K562 (cell line): ENCODE results near the gene AHCYL2. TPM values are rescaled to one million over a fixed set of nuclear protein-coding genes. Genes with fewer than 3 reads are reported as not detected.
A peak's percentile ranks its signal among the peaks of the same experiment; 100 is the strongest.

Experiments used
- CHD1 ChIP-seq: fragments of 200-600 bp; sonication (generic); IDR thresholded peaks from one replicate; pipeline ENCODE4 v1.6.1; 2012; ENCODE audit warnings: mild to moderate bottlenecking, moderate library complexity, low read length, inconsistent platforms
- CHD4 ChIP-seq: fragments of 200-600 bp; sonication (generic); IDR thresholded peaks from 3 replicates; pipeline ENCODE4 v1.6.1; 2012; ENCODE audit warnings: low read depth, mild to moderate bottlenecking, mixed read lengths, low read length, inconsistent platforms; ENCODE audit not compliant: insufficient read depth, insufficient replicate concordance, poor library complexity, severe bottlenecking
- FIP1L1 ChIP-seq: fragments of 200-400 bp; formaldehyde crosslinking; IDR thresholded peaks from 2 replicates; pipeline ENCODE4 v1.6.1; 2018; ENCODE audit warnings: mild to moderate bottlenecking, low read depth, low read length; ENCODE audit not compliant: poor library complexity, severe bottlenecking
- FOXM1 ChIP-seq, 2 experiments: fragments of 450-650 bp in 1 of 2; sonication (generic) in 1 of 2; formaldehyde crosslinking in 1 of 2; IDR thresholded peaks; 2 replicates each; pipeline versions ENCODE4 v1.6.1 to v1.9.0; 2017 to 2022; ENCODE audit warnings: low read depth in 2 of 2, mild to moderate bottlenecking in 2 of 2, missing genetic modification reagents in 1 of 2, moderate library complexity in 1 of 2
- HNRNPK ChIP-seq: fragments of 200-400 bp; formaldehyde crosslinking; IDR thresholded peaks from one replicate; pipeline ENCODE4 v1.6.1; 2018; ENCODE audit warnings: mild to moderate bottlenecking, low read depth, low read length; ENCODE audit not compliant: poor library complexity, severe bottlenecking
- HSF4 ChIP-seq: fragments of 250-450 bp; sonication (Bioruptor Pico); IDR thresholded peaks from 2 replicates; pipeline ENCODE4 v2.1.2; 2022; ENCODE audit warnings: mild to moderate bottlenecking, moderate library complexity, borderline replicate concordance
- KDM1A ChIP-seq, 2 experiments: fragments of 450-650 bp; IDR thresholded peaks; 2 replicates each; pipeline ENCODE4 v1.6.1; 2016; ENCODE audit warnings: mild to moderate bottlenecking in 2 of 2
- RCOR1 ChIP-seq, 2 experiments: IDR thresholded peaks; 2 replicates each; pipeline ENCODE4 v1.6.1; 2012; ENCODE audit warnings: low read depth in 2 of 2, low read length in 2 of 2, borderline replicate concordance in 1 of 2, improper control_type of control experiment in 1 of 2
- SAFB2 ChIP-seq: fragments of 200-400 bp; formaldehyde crosslinking; IDR thresholded peaks from 2 replicates; pipeline ENCODE4 v1.6.1; 2018; ENCODE audit warnings: borderline replicate concordance, low read length, low read depth, moderate library complexity; ENCODE audit not compliant: severe bottlenecking
- SIX5 ChIP-seq, 2 experiments: IDR thresholded peaks; 2 replicates each; pipeline ENCODE4 v1.6.1; 2011; ENCODE audit warnings: low read length in 2 of 2, borderline replicate concordance in 1 of 2, low read depth in 1 of 2, mild to moderate bottlenecking in 1 of 2, moderate library complexity in 1 of 2; ENCODE audit not compliant: insufficient read depth in 1 of 2
- SPI1 ChIP-seq: IDR thresholded peaks from 2 replicates; pipeline ENCODE4 v1.6.1; 2011; ENCODE audit warnings: low read depth, low read length, control low read depth, borderline replicate concordance
- SUPT5H ChIP-seq: fragments of 450-650 bp; IDR thresholded peaks from 2 replicates; pipeline ENCODE4 v1.6.1; 2016
- ZFP30 ChIP-seq: fragments of 250-450 bp; sonication (Bioruptor Pico); IDR thresholded peaks from 2 replicates; pipeline ENCODE4 v1.8.0; 2022; ENCODE audit warnings: moderate library complexity, mild to moderate bottlenecking, inconsistent platforms, borderline replicate concordance
- ZNF165 ChIP-seq: fragments of 250-450 bp; sonication (Bioruptor Pico); IDR thresholded peaks from 2 replicates; pipeline ENCODE4 v1.4.0; 2020; ENCODE audit warnings: borderline replicate concordance
- ZNF583 ChIP-seq: fragments of 250-450 bp; sonication (Bioruptor Pico); IDR thresholded peaks from 2 replicates; pipeline ENCODE4 v1.4.0; 2020
- ZNF609 ChIP-seq: sonication (generic); formaldehyde crosslinking; IDR thresholded peaks from 2 replicates; pipeline ENCODE4 v1.8.1; 2023; ENCODE audit warnings: missing genetic modification reagents, mild to moderate bottlenecking, borderline replicate concordance
- ZSCAN32 ChIP-seq: fragments of 450-650 bp; formaldehyde crosslinking; IDR thresholded peaks from 2 replicates; pipeline ENCODE4 v1.4.0; 2020; ENCODE audit warnings: mild to moderate bottlenecking, moderate library complexity
- polyA plus RNA-seq, 8 experiments: library from polyadenylated mRNA; depleted of rRNA in 4 of 8; stranded (reverse) in 5 of 8; unstranded in 3 of 8; fragments of >200 nt; fragmentation: Nextera tagmentation in 2 of 8; fragmentation: Illumina TruSeq in 1 of 8; extraction: Ambion mirVana in 2 of 8; extraction: Trizol in 1 of 8; gene quantifications; 2 replicates each; pipeline versions ENCODE4 v1.2.1 to v1.2.3, GENCODE V29; 2011 to 2014; ENCODE audit warnings: inconsistent platforms in 1 of 8, missing spikeins in 1 of 8
- total RNA-seq, 7 experiments: library from RNA; depleted of rRNA in 6 of 7; stranded (reverse); fragments of >200 nt in 6 of 7; fragmentation: Illumina TruSeq in 2 of 7; extraction: Trizol in 2 of 7; gene quantifications; 2 replicates each; pipeline versions ENCODE4 v1.2.1 to v1.2.3, GENCODE V29; 2011 to 2021; ENCODE audit warnings: low replicate concordance in 1 of 7
- TF ChIP-seq, protein P1 (sequence below): sonication (generic); formaldehyde crosslinking; IDR thresholded peaks from 2 replicates; pipeline ENCODE4 v1.8.0; 2022; ENCODE audit warnings: mild to moderate bottlenecking, missing genetic modification reagents, borderline replicate concordance

The AHCYL2 gene
- total and polyA plus RNA-seq, 9 of the 15 experiments (the other 6 are each of a cell fraction or from before 2014, with no cell fraction given), result 0.93 to 10.5 (median 5.2) TPM

GRCh38 chr7:129202058-129202777, 22.6 kb upstream of the AHCYL2 start (continued):
- TF ChIP-seq SIX5 (IDR thresholded peaks at IDR 0.05; ENCODE audit: borderline replicate concordance in 1 of 2, insufficient read depth in 1 of 2, low read depth in 1 of 2, low read length in 2 of 2) (no peak), HNRNPK (no peak), SUPT5H (no peak), KDM1A (IDR thresholded peaks at IDR 0.05) (peak; percentile 35 to 69; a peak in 3 of 4 replicates), RCOR1 (IDR thresholded peaks at IDR 0.05; ENCODE audit: borderline replicate concordance in 1 of 2, low read depth in 2 of 2, low read length in 2 of 2) (peak in 1 of 2 experiments; percentile 46; a peak in 1 of 4 replicates), SAFB2 (no peak), ZNF165 (CRISPR knock-in tag) (no peak), ZNF609 (no peak), CHD1 (no peak), ZFP30 (no peak), FIP1L1 (no peak), SPI1 (no peak), HSF4 (CRISPR knock-in tag) (no peak), ZNF583 (CRISPR knock-in tag) (no peak), CHD4 (peak; percentile 70), ZSCAN32 (CRISPR knock-in tag) (no peak), FOXM1 (IDR thresholded peaks at IDR 0.05; ENCODE audit: low read depth) (no peak), FOXM1 (CRISPR knock-in tag; IDR thresholded peaks at IDR 0.05; ENCODE audit: low read depth) (no peak)
- TF ChIP-seq, protein P1, sequence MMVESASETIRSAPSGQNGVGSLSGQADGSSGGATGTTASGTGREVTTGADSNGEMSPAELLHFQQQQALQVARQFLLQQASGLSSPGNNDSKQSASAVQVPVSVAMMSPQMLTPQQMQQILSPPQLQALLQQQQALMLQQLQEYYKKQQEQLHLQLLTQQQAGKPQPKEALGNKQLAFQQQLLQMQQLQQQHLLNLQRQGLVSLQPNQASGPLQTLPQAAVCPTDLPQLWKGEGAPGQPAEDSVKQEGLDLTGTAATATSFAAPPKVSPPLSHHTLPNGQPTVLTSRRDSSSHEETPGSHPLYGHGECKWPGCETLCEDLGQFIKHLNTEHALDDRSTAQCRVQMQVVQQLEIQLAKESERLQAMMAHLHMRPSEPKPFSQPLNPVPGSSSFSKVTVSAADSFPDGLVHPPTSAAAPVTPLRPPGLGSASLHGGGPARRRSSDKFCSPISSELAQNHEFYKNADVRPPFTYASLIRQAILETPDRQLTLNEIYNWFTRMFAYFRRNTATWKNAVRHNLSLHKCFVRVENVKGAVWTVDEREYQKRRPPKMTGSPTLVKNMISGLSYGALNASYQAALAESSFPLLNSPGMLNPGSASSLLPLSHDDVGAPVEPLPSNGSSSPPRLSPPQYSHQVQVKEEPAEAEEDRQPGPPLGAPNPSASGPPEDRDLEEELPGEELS, result no peak
